Hematopoietic multipotent progenitor cell treated with erythropoietin and hydrocortisone succinate and interleukin-3 and kit ligand, for 8 days (in vitro differentiated cells): ENCODE results near the gene GALNT5.
"Not testable (repeated sequence)": the region's sequence is repeated elsewhere in the genome, so short reads cannot be mapped to it uniquely, and the experiment has no call there.

ENCODE experiments used
- DNase-seq: peaks from one replicate; pipeline ENCODE4 v3.0.0-alpha.2; 2015

Gene GALNT5

DNA sequence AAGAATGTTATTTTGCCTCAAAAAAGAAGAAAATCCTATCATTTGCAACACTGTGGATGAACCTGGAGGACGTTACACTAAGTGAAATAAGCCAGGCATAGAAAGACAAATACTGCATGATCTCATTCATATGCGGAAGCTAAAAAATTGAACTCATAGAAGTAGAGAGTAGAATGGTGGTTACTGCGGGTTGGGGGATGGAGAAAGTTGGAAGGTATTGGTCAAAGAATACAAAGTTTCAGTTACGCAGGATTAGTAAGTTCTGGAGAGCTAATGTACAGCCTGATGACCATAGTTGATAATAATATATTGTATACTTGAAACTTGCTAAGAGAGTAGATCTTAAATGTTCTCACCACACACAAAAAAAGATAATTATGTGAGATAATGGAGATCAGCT, 5.0 kb upstream of the GALNT5 start:
- DNase-seq, result no peak

DNA sequence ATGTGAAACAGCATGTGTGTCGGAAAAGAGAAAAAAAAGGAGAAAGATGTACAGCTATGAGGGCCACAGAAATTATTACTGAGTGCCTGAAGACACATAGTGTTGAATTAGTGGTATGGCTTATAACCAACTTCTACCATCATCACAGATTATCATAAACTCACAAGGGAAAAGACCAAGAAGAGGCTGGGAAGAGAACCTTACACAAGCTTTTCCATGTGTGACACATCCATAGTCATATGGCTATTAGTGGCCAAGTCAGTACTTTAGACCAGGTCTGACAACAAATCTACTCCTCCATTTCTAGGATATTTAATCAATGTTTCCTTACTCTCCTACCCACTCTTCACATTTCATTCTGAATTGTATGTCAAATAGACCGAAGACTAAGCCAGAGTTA, 3.5 kb upstream of the GALNT5 start:
- no peak for DNase-seq

DNA sequence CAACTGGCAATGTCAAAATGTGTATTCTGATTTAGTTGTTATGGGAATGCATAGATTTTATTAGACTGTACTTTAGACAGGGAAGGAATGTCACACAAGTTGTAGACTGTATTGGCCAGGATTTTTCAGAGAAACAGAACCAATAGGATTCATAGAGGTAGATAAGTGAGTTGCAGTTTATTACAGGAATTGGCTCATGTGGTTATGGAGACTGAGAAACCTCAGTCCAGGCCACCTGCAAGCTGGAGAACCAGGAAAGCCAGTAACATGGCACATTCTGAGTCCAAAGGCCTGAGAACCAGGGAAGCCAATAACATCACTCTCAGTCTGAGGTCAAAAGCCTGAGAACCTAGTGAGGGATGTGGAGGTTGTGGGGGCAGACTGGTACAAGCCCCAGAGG, 1.8 kb upstream of the GALNT5 start:
- DNase-seq, result no peak

DNA sequence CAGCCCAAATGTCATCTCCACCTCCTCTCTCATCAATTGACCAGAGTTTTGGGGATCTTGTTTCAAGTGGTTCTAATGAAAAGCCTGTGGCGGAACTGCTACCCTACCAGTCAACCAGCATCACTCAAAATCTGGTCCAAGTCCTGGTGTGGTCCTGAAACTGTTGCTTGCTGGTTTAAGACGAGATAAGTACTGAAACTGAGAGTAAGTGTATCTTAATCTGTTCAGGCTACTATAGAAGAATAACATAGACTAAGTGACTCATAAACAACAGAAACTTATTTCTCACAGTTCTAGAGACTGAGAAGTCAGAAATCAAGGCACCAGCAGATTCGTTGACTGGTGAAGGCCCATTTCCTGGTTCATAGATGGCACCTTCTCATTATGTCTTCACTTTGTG, 879 bp upstream of the GALNT5 start:
- DNase-seq, result peak; percentile 11

GRCh38 chr2:157258520-157259326, 1.2 kb downstream of the GALNT5 start:
- DNase-seq, result peak; percentile 87

- peak; percentile 24 for DNase-seq
Measured at GRCh38 chr2:157259386-157259785, 1.9 kb downstream of the GALNT5 start.

DNA sequence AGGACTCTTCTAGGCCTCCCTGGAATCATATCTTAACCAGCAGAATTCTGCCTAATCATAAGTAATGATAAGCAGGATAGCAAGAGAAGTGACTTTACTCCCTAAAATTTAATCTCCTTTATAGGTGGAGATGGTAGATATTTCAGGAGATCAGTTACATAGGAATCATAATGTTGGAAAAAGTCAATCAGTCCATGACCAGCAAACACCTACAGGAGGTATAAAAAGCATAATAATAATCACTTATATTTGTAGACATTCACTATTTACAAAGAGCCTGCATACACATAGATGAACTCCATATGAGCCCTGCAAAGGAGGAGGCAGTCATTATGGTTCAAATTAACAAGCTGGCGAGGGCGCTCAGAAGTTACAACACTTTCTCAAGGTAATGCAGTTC, 2.5 kb downstream of the GALNT5 start:
- peak; percentile 34 for DNase-seq

DNA sequence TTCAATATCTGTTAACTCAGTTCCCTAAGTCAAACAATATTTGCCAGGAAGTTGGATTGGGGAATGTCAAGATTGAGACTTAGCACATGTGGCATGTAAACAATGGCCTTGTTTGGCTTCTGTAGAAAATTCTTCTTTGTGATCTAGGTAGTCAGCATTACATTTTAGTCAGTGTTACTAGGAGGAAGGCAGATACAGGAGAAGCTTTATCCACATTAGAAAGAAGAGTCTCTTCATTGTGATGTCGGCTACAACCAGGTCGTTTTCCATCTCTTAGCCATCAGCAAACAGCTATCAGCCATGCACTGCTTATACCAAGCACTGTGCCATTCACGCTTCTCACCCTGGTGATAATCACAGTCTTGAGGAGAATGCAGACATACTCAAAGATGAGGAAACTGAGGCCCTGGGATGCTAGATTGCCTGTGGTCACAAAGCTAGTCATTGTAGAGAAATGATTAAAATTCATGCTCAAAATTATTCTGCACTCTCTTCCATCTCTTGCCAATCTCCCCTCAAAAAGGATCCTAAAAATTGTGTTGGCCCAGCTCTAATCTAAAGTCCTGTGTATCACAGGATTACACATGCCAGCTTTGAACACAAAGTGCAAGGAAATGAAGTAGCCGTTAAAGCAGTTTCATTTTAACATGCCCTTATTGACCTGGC, 3.2 kb downstream of the GALNT5 start:
- DNase-seq, result no peak

DNA sequence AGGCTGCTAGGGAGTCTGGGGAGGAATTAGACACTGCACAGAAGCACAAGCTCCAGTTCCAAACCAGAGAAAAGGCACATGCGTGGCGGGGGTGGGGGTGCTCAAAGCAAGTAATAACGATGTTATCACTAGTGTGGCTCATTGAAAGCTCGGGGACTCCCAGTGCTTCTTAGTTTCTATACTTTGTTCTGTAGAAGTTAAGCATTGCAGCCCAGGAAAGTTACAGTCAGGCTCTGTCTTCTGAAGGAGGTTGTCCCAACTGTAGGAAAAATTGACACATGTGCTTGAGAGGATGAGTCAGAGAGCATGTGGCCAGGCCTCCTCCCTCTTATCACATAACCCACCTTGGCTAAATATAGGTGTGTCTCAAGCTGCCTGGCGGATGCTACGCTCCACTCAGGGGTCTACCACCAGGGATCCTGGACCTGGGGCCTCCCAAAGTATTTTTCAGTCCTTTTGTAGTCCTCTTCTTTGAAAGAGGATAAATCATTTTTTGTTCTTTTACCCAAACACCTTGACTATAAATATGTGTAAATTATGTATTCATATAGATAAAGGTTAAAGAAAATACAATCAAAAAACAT, 3.8 kb downstream of the GALNT5 start:
- DNase-seq, result peak; percentile 98

GRCh38 chr2:157262248-157262647, 4.7 kb downstream of the GALNT5 start:
- DNase-seq, result no peak

GRCh38 chr2:157264099-157264498, 6.6 kb downstream of the GALNT5 start:
- no peak for DNase-seq

DNA sequence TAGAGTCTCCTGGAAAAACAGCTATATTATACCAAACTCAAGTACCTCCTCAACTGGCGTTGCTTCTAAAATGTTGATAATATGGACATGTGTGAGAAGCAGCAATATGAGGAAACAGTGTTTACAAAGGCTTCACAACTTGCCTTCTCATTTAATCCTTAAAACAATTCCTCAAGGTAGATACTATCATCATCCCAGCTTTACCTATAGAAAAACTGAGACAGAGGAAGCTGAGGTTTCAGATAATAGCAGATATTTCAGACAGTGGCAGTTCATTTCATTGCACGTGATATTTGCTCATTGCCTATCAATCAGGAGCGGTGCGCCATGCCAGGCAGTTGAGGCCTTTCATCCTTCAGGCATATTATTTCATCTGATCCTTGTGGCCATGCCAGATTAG, 8.3 kb downstream of the GALNT5 start:
- no peak for DNase-seq

DNA sequence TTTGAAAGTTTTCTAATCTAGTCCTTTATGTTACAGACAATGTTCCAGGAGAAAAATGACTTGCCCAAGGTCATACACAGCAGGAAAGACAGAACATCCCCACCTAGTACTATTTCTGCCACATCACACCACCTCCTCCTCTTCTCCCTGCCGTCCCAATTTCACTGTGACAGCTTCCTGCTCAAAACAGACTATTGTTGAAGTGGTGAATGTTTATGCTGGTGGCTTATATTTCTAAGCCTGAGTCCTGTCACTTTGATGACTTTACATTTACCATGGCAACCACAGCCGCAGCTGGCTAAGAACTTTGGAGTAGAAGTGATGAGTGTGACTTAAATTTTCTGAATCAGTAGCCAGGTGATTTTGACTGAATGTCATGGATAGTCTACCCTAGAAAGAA, 10.0 kb downstream of the GALNT5 start:
- no peak for DNase-seq

DNA sequence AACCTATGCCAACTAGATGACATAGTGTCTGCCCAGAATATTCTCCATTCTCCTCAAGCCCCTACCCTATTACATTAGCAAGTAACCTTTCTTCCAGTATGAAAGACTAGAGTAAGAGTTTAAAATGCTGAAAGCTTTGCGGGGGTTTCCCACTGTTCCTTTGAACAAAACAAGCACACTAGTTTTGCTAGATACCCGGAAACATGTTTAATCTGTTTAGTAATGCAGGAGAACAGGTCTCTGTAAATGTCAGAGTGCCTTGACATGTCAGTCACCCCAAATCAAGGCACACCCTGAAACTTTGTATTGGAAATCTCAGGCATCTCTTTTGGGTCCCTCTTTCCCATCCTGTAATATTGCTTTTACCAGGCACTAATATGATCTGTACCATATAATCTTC, 11.6 kb downstream of the GALNT5 start:
- no peak for DNase-seq

DNA sequence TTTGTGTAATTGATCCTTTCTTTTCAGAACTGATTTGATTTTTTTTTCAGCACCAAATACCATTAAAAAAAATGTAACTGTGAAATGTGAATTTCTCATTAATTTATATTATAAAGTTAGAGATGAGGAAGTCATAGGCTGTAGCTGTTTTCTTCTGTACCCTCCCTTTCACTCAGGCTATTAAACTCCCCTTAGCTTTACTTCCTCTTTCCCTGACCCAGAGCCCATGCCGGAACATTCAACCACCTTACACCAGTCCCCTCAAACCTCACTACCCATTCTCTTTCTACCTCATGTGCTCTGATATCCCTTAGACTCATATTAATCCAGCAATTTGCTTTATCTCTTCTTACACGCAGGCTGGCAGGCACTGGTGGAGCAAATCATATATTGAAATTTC, 12.4 kb downstream of the GALNT5 start:
- DNase-seq, result no peak

GRCh38 chr2:157271590-157272203, 14.2 kb downstream of the GALNT5 start:
- DNase-seq, result no peak

GRCh38 chr2:157279311-157279710, 21.8 kb downstream of the GALNT5 start:
- not testable (repeated sequence) for DNase-seq

DNA sequence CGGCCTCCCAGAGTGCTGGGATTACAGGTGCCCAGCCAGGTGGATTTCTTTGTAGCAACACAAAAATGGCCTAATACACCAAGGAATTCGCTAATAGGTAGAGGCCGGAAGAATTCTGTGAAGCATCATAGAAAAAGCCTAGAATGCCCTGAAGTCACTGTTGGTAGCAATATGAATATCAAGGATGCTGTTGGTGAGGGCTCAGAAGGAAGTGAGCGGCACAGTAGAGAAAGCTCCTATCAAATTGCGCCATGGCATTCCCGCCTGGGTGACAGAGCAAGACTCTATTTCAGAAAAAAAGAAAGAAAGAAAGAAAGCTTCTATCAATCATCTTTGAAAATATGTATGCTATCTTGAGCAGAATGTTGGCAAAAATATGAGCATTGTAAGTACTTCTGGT, 23.8 kb downstream of the GALNT5 start:
- DNase-seq, result no peak

GRCh38 chr2:157283468-157283867, 26.0 kb downstream of the GALNT5 start:
- DNase-seq, result no peak

DNA sequence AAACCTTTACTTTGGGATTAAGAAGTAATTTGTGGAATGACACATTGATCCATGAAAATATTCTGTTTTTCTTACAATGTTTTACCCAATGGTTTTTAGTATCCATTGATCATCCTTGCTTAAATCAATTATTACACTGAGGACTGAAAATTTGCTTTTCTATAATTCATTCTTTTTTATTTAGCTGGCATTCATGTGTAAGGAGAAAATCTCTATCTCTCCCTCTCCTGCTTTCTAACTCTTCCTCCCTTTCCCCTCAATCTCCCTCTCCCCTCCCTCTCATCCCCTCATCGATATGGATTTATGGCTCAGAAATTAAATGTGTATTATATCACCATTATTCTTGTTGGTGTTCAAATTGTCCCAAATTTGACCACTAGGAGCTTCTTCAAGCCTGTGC, 29.7 kb downstream of the GALNT5 start:
- DNase-seq, result no peak

DNA sequence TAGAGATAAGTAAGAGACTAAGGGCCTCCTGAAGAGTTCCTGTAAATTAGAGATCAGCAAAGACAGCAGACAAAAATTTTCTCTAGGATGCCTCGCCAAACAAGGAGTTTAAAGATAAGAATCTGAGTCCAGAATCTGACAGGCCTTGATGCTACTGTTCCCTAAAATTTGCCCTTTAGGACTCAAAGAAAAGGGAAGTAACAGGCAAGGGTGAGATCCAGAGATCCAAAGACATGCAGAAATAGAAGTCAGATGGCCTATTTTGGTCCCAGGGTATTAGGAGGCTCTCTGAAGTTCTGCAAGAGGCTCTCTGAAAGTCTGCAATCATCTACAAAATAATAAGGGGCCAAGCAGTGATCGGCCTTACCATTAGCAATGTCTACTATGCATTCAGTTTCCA, 33.0 kb downstream of the GALNT5 start:
- no peak for DNase-seq

GRCh38 chr2:157291018-157291417, 33.5 kb downstream of the GALNT5 start:
- DNase-seq, result no peak

- DNase-seq, result no peak
Measured at GRCh38 chr2:157292853-157293252, 35.3 kb downstream of the GALNT5 start.

GRCh38 chr2:157296490-157296889, 39.0 kb downstream of the GALNT5 start:
- no peak for DNase-seq
